Stimulated activated CD4-positive, alpha-beta T cell treated with anti-CD3 and anti-CD28 coated beads, Interleukin-12 subunit alpha, Interleukin-12 subunit beta, amount 100 ng/mL, for 48 hours (primary cell): ENCODE data around the gene PPM1H.

Experiments used
- DNase-seq, 3 donors: peaks; one replicate each; pipeline ENCODE4 v3.0.0-alpha.2; 2020; ENCODE audit warnings: low read depth in 2 of 3, low spot score in 1 of 3

PPM1H gene

DNA sequence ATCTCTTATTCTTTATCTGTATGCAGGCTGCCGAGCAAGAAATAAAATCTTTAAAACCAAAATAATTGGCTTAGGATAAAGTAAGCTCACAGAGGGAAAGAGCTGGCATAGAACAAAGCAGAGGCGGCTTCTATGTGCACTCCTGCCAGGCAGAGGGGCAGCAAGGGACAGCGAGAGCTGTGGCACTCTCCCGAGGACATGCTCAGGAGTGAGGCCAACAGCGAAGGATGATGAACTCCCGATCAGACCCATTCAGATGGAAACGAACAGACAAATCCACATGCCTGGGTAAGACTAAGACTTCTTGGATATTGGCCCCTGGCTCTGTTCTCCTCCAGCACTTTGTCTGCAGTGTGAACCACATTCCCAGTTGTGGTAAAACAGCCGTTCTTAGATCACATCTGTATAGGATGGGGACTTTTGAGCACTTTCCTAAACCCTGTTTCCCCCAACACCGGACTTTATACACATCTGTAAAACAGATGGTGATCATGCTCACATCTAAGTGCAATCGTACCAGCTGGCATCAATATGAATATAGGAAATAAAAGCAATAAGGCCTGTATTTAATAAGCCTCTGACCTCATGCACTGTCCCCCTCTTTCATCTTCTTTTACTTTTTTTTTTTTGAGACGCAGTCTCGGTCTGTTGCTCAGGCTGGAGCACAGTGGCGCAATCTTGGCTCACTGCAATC lies 134.1 kb downstream of the PPM1H start:
- DNase-seq: no peak

DNA sequence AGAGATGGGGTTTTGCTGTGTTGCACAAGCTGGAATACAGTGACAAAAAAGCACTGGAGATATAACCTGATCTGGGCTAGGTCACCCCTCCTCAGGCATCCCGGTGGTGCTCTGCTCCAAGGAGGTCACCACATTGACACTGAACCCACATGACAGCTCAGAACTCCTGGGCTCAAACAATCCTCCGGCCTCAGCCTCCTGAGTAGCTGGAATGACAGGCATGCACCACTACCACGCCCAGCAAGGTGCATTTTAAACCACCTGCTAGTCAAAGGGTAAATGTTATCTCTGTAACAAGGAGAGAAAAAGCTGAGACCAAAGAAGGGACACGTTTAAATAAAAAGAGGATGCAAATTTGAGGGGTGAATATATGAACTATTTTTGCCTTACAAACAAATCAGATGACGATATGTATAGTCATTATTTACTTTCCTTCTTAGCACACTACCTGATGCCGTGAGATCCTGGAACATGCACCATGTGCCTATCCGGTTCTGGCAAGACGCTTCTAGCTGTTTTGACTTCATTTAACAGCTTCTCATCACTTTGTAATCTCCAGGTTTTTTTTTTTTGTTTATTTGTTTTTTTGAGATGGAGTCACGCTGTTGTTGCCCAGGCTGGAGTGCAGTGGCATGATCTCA lies 135.1 kb downstream of the PPM1H start:
- DNase-seq: no peak

DNA sequence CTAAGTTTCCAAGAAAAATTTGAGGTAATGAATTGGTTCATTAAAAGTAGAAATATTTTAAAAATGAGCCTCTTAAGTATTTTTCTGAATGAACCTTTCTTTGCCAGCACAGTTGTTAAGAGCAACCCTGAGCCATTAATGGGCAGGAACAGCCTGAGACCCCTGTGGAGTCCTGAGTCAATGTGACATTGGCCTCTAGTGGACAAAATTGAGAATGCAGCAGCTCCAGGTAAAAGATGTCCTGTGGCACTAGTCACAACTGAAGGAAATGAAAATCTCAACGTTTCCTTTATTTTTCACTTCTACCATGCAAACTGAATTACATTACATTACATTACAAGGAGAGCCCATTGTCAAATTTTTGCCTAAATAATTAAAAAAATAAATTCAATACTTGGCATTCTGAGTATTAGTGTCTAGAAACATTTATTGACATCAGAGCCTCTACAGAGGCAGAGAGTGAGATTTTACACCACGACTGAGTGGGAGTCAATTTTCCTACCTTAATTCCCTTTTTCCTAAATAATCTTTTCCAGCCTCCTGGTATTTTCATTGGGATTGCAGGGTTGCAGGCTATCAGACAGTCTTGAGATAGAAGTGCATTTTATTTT lies 135.7 kb downstream of the PPM1H start:
- DNase-seq: peak in 2 of 3 donors; percentile 23 to 67

DNA sequence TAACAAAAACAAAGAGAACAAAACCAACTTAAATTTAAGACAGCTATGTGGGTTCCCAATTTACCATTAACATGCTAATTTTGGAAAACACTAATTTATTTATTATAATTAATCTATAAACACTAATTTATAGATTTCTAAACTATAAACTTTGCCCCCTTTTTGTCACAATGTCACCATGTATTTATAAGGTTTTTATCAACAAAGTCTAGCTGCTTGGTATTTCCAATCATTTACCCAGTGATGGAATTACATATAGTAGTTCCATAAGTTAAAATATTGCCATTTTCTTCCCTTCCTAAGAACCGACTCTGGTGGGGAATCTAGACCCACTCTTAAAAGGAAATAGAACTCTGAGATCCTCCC lies 140.7 kb downstream of the PPM1H start:
- no peak for DNase-seq

DNA sequence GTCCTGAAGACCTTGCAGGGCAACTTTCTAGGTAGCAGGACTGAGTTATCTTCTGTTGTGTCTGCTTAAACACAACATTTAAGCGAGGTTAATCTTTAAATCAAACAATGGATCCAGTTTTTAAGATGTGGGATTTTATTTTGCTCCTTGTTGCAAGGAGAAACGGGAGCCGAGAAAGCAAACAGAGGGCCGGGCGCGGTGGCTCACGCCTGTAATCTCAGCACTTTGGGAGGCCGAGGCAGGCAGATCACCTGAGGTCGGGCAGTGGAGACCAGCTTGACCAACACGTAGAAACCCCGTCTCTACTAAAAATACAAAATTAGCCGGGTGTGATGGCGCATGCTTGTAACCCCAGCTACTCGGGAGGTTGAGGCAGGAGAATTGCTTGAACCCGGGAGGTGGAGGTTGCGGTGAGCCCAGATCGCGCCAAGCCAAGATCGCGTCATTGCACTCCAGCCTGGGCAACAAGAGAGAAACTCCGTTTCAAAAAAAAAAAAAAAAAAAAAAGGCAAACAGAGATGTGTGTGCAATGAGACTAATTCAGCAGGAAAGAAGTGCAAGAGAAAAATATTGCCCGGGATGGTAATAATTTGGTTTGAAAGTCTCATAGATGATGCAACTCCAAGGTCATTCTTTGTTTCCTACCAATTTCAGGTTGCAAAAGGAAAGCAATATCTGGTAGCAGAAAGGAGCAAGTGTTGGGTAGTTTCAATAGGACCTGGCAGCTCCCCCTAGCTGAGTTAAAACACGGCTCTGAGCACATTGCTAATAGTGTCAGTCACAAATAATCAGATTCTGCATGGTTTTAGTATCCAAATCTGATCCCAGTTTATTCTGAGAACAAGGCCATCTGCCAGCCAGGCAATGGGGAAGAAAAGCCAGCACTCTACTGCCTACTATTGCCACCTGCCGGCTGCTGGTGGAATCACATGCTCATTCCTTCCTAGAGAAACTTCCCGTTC lies 141.4 kb downstream of the PPM1H start:
- peak; percentile 57 to 74 (median 61) for DNase-seq

DNA sequence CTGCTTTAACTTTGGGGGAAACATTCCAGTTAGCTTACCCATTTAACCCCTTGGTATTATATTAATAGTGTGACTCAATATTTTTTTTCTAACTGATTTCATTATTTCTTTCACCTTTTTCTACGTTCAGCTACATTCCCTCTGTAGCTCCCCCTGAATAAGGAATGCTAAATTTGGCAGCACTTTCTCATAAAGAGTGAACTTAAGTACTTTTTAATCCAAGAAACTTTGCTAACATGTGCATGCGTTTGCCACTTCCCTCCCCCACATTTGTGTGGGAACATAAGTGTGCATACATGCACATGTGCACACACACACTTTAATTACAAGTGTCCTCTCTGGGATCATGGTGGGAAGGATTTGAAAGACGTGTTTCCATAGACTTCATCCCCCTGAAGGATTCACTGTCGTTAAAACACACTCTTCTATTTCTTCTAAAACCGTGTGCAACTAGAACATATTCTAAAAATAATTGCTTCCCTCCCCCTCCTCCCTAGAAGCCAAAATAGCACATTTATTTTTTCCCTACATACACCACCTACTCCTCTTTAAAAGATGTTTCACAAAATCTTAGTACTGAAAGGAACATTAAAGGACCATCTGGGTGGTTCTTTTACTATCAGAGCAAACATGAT lies 142.6 kb downstream of the PPM1H start:
- no peak for DNase-seq

DNA sequence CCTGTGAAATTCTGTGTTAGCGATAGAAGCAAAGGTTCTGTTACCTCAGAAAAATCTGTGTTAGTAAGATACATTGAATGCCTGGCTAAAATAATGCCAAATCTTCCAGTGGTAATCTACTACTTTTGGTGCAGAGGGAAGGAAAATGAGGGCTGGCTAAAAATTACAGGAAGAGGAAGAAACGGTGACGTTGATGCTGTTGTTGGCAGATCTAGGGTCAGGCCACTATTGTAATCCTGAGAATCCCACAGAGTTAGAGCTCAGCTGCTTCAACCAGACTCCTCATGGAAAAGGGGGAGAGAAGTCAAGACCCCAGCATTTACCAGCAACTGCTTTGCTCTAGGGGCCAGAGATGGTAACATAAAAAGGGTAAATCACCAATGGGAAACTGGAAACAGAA lies 145.1 kb downstream of the PPM1H start:
- no peak for DNase-seq

DNA sequence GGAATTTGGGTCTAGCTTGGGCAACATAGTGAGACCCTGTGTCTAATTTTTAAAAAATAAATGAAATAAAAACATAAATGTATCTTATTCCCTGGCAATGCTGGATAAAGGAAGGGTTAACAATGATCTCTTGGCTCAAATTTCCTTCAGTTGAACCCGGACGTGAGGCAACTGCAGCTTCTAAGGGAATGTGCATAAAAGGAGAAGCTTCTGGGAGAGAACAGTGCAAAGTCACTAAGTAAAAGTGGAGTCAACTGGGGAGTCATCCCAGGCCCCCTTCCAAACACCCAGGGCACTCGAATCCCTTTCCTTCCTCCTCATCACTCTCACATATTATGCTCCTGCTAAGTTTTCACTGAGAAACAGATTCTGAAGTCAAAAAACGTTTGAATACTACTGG lies 147.3 kb downstream of the PPM1H start:
- no peak for DNase-seq

DNA sequence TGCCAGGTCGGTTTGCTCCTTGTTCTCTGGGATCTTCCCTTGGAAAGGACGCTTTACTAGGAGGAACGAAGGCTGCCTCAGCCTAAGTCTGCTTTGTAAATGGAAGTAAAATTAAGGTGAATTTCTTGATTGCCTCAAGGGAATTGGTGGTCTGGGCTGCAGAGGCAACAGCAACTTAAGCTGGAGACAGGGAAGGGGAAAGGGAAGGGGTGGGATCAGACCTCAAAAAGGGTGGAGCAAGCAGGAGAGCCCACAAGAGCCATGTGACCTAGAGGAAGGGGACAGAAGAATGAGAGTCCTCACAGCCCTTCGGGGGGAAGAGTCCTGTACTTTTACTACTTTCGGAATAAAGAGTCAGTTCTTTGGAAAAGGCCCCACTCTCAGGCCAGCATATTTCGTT lies 147.9 kb downstream of the PPM1H start:
- no peak for DNase-seq

DNA sequence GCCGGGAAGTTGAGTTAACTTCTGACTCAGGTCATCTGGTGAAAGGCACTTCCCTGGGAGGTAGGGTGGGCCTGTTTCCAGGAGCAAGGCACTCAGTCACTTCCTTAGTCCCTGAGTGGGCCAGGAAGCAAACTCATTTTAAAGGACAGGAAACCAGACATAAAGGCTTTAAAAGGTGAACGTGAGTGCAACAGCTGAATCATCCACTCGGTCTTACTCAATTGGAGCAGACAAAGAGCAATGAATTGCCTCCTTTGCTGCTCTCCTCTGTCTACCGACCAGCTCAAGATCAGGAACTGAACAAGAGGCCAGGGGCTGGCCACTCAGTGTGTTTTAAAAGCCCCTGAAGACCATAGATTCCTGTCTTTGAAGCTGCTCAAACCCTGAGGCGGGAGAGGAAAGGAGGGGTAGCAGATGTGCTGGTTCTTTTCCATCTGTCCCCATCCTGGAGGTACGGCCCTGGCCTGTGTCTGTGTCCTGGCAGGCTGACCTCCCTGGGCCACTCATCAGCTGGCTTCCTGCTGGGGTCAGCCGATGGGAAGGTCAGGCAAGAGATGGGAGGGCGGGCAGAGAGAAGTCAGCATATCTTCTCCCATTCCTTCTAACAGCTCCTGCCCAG lies 148.9 kb downstream of the PPM1H start:
- DNase-seq: peak in 1 of 3 donors; percentile 4

DNA sequence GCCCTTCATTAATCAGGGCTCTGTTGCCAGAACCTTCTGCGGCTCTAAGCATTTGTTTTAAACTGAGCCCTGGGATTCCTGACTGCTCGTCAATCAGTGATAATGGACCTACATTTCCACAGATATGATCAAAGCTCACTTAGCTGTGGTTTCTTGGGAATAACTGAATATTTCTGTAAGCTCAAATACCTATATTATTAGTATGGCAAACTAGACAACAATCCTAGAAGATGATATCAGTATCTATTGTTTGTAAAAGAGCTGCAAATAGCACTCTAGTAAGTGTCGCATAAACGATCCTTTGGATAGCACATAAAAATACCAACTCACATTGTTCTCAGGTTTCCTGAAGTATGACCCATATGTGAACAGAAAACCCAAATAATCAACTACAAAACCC lies 150.4 kb downstream of the PPM1H start:
- DNase-seq: no peak

DNA sequence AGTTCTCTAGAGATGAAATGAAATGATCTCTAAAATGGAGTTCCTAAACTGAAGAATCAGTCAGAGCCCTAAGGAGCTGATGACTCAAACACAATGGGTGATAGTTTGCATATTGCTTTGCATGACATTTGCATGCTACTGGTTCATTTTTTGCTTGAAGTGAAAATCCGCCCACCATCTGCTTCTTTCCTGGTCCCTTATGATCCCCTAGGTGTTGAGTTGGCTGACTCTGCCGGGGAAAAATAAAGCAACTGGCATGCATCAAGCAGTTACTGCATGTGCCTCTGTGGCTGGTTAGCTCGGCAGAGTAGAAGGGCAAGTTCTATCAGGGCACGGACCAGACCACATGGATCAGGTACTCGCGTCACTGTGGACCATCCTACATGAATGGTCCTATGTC lies 151.1 kb downstream of the PPM1H start:
- DNase-seq: no peak

DNA sequence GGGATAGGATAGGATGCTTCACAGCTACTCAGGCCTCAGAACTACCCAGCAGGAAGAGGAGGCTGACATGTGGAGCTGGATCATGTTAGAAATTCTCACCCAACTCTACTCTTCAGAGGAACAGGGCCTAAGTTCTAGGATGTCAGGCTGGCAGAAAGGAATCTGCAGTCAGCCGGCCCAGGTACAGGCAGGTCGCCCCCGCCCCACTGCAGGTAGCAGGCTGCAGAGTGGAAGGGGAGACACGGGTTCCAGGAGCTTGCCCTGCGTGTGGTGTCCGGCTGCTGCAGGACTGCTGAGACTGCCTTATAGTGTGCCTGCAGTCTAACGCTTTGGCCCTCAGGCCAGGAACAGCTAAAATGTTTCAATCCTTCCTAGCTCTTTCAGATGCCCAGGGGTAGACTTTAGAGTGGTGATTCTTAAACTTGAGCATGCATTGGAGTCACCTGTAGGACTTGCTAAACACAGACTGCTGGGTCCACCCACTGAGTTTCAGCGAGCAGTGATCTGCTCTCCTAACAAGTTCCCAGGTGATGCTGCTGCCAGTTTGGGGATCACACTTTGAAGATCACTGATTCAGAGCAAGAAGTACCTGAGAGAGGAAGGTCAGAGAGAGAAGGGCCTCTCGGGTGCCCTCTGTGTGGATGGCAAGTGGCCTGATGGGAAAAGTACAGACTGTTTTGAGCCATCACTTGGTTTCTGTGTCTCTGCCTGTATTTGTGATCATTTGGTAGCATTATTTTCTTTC lies 153.6 kb downstream of the PPM1H start:
- DNase-seq: no peak

DNA sequence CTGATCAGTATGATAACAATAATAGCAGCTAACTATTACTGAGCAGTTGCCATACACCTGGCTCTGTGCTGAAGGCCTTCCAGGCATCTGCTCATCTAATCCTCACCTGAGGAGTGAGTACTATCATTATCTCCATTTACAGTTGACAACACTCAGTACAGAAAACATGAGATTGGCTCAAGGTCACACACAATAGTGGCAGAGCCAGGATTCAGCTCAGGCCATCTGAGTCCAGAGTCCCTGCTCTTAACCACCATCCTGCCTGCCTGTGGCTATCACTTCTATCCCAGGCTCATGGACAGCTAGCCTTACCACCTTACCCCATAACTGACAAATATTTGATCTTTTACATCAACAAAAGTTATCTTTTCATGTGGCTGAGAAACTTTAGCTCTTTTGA lies 155.5 kb downstream of the PPM1H start:
- no peak for DNase-seq

DNA sequence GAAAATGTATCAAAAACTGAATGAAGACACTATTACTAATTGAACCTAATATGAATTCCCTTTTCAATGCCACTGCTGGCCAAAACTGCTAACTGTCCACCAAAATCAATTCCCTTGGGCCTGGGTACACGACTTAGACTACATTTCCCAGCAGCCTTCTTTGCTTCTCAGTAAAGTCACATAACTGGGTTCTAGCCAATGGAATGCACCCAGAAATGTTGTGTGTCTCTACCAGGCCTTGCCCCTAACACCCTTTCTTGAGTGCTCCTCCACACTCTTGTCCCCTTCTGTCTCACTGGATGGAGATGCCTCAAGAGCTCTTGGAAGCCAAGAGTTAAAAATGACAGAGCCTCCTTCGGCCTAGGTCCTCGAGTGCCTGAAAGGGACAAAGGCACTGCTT lies 156.8 kb downstream of the PPM1H start:
- no peak for DNase-seq

DNA sequence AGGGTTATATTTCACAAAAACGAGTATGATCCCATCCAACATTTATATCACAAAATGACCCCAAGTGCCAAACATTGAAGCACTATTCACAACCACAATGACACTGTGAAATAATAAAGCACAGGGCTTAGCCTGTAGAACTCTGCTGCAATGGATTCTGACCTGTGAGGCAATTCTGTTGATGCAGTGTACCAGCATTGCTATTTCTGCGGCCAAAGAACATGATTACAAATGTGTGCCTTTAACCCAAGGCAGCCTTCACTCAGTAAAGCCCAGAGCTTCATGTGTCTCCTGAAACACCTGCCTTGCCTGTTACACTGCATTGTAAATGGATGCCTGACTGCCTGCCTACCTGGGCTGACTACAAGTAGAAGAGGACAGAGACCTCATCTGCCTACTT lies 158.0 kb downstream of the PPM1H start:
- no peak for DNase-seq

DNA sequence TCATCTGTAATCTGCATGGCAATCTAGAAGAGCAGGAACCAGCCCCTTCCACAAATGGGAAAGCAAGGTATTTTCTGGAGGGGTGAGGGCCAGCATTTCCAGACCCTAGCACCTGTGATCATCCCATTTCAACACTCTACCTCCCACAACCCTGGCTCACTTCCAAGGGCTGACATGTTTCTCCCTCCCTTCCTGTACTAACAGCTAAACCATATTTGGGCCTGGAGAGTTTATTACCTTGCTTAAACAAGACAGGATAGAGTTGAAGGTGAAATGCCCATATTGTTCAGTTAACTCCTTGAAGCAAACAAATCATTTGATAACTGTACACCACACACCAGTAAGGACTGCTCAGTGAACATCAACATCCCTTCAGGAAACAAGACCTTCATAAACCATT lies 158.4 kb downstream of the PPM1H start:
- no peak for DNase-seq

DNA sequence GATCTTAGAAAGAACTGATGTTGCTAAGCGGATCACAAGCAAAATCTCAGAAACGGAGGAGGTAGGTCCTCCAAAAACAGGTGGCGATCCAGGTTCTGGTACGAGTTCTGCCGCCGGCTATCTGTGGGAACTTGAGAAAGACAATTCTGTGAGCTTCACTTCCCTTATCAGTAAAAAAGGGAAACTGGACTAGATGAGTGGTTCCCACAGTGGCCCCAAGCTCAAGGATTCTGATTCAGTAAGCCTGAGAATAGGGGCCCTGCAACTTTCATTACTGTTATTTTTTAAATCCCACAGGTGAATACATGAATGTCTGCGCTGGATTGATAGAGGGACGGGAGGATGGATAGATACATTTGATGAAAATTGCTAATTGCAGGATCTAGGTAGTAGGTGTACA lies 160.2 kb downstream of the PPM1H start:
- DNase-seq: no peak

DNA sequence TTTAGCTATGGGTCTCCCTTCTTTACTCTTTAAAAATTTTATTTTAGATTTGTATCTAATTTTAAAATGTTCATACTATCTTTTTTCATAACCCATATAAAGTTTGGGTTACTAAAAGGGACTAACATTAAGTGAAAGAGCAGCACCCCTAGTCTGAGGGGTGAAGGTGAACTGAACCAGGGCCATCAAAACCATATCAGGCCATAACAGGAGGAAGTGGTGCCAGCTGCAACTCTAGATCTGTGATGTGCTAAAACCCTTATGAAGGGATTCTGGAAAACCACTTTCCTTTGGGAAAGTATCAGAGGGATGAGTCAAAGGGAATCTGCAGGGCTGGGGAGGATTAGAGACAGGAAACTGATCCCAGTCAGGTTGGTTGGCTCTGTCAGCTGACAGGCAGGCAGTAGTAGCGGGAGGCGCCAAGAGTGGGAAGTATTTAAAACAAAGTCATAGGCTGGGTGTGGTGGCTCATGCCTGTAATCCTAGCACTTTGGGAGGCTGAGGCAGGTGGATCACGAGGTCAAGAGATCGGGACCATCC lies 162.5 kb downstream of the PPM1H start:
- no peak for DNase-seq

DNA sequence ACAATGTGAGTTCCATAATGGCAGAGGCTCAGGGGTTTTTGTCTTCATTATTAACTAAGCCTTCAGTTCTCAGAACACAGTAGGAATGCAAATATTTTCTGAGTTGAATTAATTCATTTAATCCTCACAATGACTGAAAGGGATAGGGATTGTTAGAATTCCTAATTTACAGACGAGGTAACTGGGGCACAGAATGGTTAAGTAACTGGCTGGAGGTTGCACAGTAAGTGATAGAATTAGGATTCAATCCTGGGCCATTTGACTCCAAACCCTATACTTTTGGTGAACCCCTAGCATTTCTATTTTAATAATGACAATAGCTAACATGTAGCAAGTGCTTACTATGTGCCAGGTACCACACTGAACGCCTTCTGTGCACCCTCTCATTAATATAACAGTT lies 163.1 kb downstream of the PPM1H start:
- DNase-seq: no peak
